GM23338 (cell line): ENCODE measurements around the gene GPRIN1. TPM values are rescaled to one million over a fixed set of nuclear protein-coding genes. Genes with fewer than 3 reads are reported as not detected.

Source experiments
- ATAC-seq: fragments of 200-7000 bp; cut with Tn5 transposase; 3 replicates; pipeline ENCODE4 v1.9.1; 2020
- DNase-seq: peaks from one replicate; pipeline ENCODE4 v3.0.0-alpha.2; 2015; ENCODE audit warnings: low spot score
- H2AFZ ChIP-seq: fragments of 200-600 bp; sonication (generic); 2 replicates; pipeline ENCODE4 v1.8.0; 2016; ENCODE audit warnings: antibody characterized with exemption, mild to moderate bottlenecking, moderate library complexity
- H3F3A ChIP-seq: fragments of 200-600 bp; sonication (generic); replicated peaks from 2 replicates; pipeline ENCODE4 v1.8.0; 2017; ENCODE audit warnings: antibody characterized with exemption, mixed run types, low read depth
- H3K27ac ChIP-seq: fragments of 200-600 bp; sonication (generic); 2 replicates; pipeline ENCODE4 v1.6.1; 2016; ENCODE audit warnings: low read depth
- H3K27me3 ChIP-seq: fragments of 200-600 bp; sonication (generic); 2 replicates; pipeline ENCODE4 v1.8.0; 2016; ENCODE audit warnings: mild to moderate bottlenecking, mixed run types, moderate library complexity; ENCODE audit not compliant: insufficient read depth
- H3K36me3 ChIP-seq: fragments of 200-600 bp; sonication (generic); 2 replicates; pipeline ENCODE4 v1.8.0; 2016; ENCODE audit warnings: mild to moderate bottlenecking; ENCODE audit not compliant: insufficient read depth
- H3K4me1 ChIP-seq: fragments of 200-600 bp; sonication (generic); 2 replicates; pipeline ENCODE4 v1.8.0; 2016; ENCODE audit warnings: mild to moderate bottlenecking, moderate library complexity; ENCODE audit not compliant: insufficient read depth
- H3K4me2 ChIP-seq: fragments of 200-600 bp; sonication (generic); 2 replicates; pipeline ENCODE4 v1.7.1; 2017; ENCODE audit warnings: mixed run types
- H3K4me3 ChIP-seq: fragments of 200-600 bp; sonication (generic); 2 replicates; pipeline ENCODE4 v1.6.1; 2016; ENCODE audit warnings: mixed run types
- H3K79me2 ChIP-seq: fragments of 200-600 bp; sonication (generic); replicated peaks from 2 replicates; pipeline ENCODE4 v1.8.0; 2017; ENCODE audit warnings: mild to moderate bottlenecking; ENCODE audit not compliant: insufficient read depth
- H3K9me2 ChIP-seq: fragments of 200-600 bp; sonication (generic); 2 replicates; pipeline ENCODE4 v1.8.0; 2017; ENCODE audit not compliant: insufficient read depth
- H4K20me1 ChIP-seq: fragments of 200-600 bp; sonication (generic); replicated peaks from 2 replicates; pipeline ENCODE4 v1.8.0; 2017; ENCODE audit warnings: mild to moderate bottlenecking; ENCODE audit not compliant: insufficient read depth
- H3K27ac Mint-ChIP-seq: 2 replicates; pipeline ENCODE4 v1.8.0; 2020; ENCODE audit warnings: inconsistent platforms, mild to moderate bottlenecking, moderate library complexity, mixed read lengths
- H3K27me3 Mint-ChIP-seq: 3 replicates; pipeline ENCODE4 v1.8.0; 2022; ENCODE audit warnings: low read depth, mild to moderate bottlenecking, moderate library complexity, mixed read lengths, inconsistent platforms; ENCODE audit not compliant: insufficient read depth, poor library complexity
- H3K36me3 Mint-ChIP-seq: 3 replicates; pipeline ENCODE4 v1.8.0; 2021; ENCODE audit warnings: low read depth, mild to moderate bottlenecking, inconsistent platforms, moderate library complexity, mixed read lengths
- H3K4me1 Mint-ChIP-seq: 3 replicates; pipeline ENCODE4 v1.8.0; 2020; ENCODE audit warnings: mild to moderate bottlenecking, inconsistent platforms, mixed read lengths
- H3K4me3 Mint-ChIP-seq: 3 replicates; pipeline ENCODE4 v1.8.0; 2021; ENCODE audit warnings: moderate library complexity, mild to moderate bottlenecking, inconsistent platforms, mixed read lengths
- H3K9me3 Mint-ChIP-seq: 3 replicates; pipeline ENCODE4 v1.8.0; 2020; ENCODE audit warnings: moderate library complexity, mild to moderate bottlenecking, inconsistent platforms, mixed read lengths
- CREB1 ChIP-seq: fragments of 250-450 bp; sonication (Bioruptor Pico); IDR thresholded peaks from 2 replicates; pipeline ENCODE4 v1.5.0; 2020; ENCODE audit warnings: low read depth, mild to moderate bottlenecking, moderate library complexity
- EZH2 ChIP-seq: fragments of 200-600 bp; sonication (generic); IDR thresholded peaks from one replicate; pipeline ENCODE4 v1.8.0; 2017; ENCODE audit warnings: antibody characterized with exemption, mild to moderate bottlenecking, low read depth; ENCODE audit not compliant: unreplicated experiment
- NANOG ChIP-seq: IDR thresholded peaks from 2 replicates; pipeline ENCODE4 v1.6.1; 2016; ENCODE audit warnings: antibody characterized with exemption, borderline replicate concordance
- POLR2AphosphoS5 ChIP-seq: IDR thresholded peaks from 2 replicates; pipeline ENCODE4 v1.6.1; 2016; ENCODE audit warnings: antibody characterized with exemption, low read depth
- ZNF331 ChIP-seq: fragments of 250-450 bp; sonication (Bioruptor Pico); IDR thresholded peaks from 2 replicates; pipeline ENCODE4 v1.5.0; 2020; ENCODE audit warnings: low read depth, mild to moderate bottlenecking, moderate library complexity
- polyA plus RNA-seq: library from polyadenylated mRNA; unstranded; fragments of >200 nt; fragmentation: Nextera tagmentation; extraction: Ambion mirVana; gene quantifications from 2 replicates; pipeline ENCODE4 v1.2.1, GENCODE V29; 2016
- total RNA-seq: library from RNA; depleted of rRNA; stranded (reverse); fragments of >200 nt; shearing (Covaris generic); gene quantifications from 2 replicates; pipeline ENCODE4 v1.2.3, GENCODE V29; 2014
- TF ChIP-seq, protein P1 (sequence below), 2 experiments: fragments of 200-600 bp in 1 of 2; sonication (generic) in 1 of 2; conservative IDR thresholded peaks; 2 replicates each; pipeline versions ENCODE4 v1.5.1 to v1.6.1; 2016 to 2017; ENCODE audit warnings: antibody characterized with exemption in 2 of 2, low read depth in 2 of 2, mild to moderate bottlenecking in 2 of 2, moderate library complexity in 1 of 2
- TF ChIP-seq, protein P2 (sequence below): IDR thresholded peaks from one replicate; pipeline ENCODE4 v1.6.1; 2018; ENCODE audit warnings: antibody characterized with exemption; ENCODE audit not compliant: unreplicated experiment

Gene GPRIN1
- total and polyA plus RNA-seq, 2 experiments from 2014 or later = 3.8 to 14.6 TPM

DNA sequence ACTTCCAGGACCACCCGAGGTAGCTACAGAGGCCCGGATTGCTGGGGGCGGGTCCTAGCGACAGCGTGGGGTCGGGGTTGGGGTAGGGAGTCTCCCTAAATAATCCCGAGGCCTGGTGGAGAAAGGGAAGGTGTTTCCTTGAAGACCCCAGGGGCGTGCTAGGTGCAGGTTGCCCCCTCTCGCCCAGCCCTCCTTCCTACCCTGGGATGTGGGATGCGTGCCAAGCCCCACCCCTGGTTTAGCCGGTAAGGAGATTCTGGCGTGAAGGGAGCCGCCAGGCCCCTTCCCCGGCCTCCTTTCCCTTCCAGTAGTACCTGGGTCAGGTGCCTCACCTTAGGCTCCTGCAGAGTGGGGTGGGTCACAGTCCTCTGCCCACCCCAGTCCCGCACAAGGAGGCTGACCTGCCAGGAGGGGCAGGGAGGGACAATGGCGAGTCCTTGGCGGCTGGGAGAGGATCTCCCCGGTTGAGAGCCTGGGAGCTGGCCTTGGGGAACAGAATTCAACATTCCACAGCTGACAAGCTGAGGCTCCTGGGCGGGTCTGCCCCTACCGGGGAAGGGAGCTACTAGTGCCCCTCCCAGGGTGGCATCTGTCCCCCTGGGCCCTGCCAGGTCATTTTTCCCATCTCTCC, 38.0 kb upstream of the GPRIN1 start:
- Mint-ChIP-seq H3K27me3 (peaks cover 7% of the 10 kb centered on the region), H3K4me3 (peak overlapping the region; percentile 91), H3K4me1 (peaks cover 48% of the 10 kb centered on the region), H3K36me3 (no peaks in the 10 kb centered on the region; the same call in 2 of the 3 replicates), H3K27ac (no peak overlapping the region), H3K9me3 (no peaks in the 10 kb centered on the region; the same call in 2 of the 3 replicates)
- no peaks in the 10 kb centered on the region for H4K20me1 ChIP-seq
- H3K36me3 ChIP-seq = no peaks in the 10 kb centered on the region
- peak overlapping the region; percentile 85; the same call in 1 of the 2 replicates for H2AFZ ChIP-seq
- peak overlapping the region; percentile 89 for H3K4me3 ChIP-seq
- TF ChIP-seq, protein P1, sequence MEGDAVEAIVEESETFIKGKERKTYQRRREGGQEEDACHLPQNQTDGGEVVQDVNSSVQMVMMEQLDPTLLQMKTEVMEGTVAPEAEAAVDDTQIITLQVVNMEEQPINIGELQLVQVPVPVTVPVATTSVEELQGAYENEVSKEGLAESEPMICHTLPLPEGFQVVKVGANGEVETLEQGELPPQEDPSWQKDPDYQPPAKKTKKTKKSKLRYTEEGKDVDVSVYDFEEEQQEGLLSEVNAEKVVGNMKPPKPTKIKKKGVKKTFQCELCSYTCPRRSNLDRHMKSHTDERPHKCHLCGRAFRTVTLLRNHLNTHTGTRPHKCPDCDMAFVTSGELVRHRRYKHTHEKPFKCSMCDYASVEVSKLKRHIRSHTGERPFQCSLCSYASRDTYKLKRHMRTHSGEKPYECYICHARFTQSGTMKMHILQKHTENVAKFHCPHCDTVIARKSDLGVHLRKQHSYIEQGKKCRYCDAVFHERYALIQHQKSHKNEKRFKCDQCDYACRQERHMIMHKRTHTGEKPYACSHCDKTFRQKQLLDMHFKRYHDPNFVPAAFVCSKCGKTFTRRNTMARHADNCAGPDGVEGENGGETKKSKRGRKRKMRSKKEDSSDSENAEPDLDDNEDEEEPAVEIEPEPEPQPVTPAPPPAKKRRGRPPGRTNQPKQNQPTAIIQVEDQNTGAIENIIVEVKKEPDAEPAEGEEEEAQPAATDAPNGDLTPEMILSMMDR (conservative IDR thresholded peaks at IDR 0.05; ENCODE audit: low read depth in 2 of 2) = no peak
- TF ChIP-seq, protein P2, sequence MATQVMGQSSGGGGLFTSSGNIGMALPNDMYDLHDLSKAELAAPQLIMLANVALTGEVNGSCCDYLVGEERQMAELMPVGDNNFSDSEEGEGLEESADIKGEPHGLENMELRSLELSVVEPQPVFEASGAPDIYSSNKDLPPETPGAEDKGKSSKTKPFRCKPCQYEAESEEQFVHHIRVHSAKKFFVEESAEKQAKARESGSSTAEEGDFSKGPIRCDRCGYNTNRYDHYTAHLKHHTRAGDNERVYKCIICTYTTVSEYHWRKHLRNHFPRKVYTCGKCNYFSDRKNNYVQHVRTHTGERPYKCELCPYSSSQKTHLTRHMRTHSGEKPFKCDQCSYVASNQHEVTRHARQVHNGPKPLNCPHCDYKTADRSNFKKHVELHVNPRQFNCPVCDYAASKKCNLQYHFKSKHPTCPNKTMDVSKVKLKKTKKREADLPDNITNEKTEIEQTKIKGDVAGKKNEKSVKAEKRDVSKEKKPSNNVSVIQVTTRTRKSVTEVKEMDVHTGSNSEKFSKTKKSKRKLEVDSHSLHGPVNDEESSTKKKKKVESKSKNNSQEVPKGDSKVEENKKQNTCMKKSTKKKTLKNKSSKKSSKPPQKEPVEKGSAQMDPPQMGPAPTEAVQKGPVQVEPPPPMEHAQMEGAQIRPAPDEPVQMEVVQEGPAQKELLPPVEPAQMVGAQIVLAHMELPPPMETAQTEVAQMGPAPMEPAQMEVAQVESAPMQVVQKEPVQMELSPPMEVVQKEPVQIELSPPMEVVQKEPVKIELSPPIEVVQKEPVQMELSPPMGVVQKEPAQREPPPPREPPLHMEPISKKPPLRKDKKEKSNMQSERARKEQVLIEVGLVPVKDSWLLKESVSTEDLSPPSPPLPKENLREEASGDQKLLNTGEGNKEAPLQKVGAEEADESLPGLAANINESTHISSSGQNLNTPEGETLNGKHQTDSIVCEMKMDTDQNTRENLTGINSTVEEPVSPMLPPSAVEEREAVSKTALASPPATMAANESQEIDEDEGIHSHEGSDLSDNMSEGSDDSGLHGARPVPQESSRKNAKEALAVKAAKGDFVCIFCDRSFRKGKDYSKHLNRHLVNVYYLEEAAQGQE = no peak
- TF ChIP-seq CREB1 (CRISPR knock-in tag) (no peak), EZH2 (no peak), NANOG (no peak), ZNF331 (no peak)
- H3K4me1 ChIP-seq = peaks cover 15% of the 10 kb centered on the region
- H3K27ac ChIP-seq = no peak overlapping the region; the same call in 1 of the 2 replicates
- H3F3A ChIP-seq = 0 out of 2 replicates have a peak, but pooled peaks cover 5% of the 10 kb centered on the region
- no peaks in the 10 kb centered on the region for H3K27me3 ChIP-seq
- peak overlapping the region; percentile 94 for H3K4me2 ChIP-seq
- ATAC-seq (peak; percentile 17), DNase-seq (peak; percentile 43)
- peaks cover 35% of the 10 kb centered on the region for H3K79me2 ChIP-seq
- H3K9me2 ChIP-seq = no peaks in the 10 kb centered on the region; the same call in 1 of the 2 replicates

DNA sequence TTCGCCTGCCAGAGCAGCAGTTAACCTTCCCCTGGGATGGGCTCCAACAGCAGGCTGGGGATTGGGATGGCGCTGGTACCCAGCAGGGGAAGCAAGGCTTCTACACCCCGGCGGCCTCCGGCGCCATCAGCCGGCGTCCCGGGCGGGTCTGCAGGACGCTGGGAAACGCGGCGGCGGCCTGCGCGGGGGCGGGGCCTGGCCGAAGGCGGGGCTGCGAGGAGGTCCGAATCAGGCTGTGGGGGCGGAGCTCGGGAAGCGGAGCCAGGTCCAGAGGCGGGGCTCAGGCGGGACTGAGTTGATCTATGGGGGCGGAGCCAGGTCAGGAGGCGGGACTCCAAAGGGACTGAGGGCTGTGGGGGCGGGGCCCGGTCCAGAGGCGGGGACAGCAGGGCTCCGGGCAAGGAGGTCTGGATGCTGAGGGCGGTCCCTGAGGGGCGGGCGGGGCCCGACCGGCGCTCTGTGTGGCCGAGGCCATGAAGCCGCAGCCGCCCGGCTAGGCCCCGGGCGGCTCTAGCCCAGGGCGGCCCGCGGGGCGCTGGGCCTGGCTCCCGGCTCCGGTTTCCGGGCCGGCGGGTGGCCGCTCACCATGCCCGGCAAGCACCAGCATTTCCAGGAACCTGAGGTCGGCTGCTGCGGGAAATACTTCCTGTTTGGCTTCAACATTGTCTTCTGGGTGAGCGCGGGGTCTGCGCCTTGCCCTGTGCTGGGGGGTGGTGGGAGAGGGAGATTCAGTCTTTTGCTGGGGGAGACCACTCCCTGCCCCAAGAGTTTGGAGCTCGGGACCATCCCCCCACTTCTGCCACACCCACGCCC, 37.3 kb upstream of the GPRIN1 start, which contains the start of gene TSPAN17:
Gene TSPAN17 (plus strand): TSS at position 455 of the 813 bp plus-strand sequence. CDS start 132 bp downstream, at position 587.
- H3K79me2 ChIP-seq = peaks cover 35% of the 10 kb centered on the region
- no peaks in the 10 kb centered on the region for H3K27me3 ChIP-seq
- peaks cover 15% of the 10 kb centered on the region for H3K4me1 ChIP-seq
- H4K20me1 ChIP-seq = no peaks in the 10 kb centered on the region
- H3K4me1 Mint-ChIP-seq = peaks cover 53% of the 10 kb centered on the region
- H3K4me3 Mint-ChIP-seq = peak within 1 kb of the TSS; percentile 91
- no peaks in the 10 kb centered on the region; the same call in 1 of the 2 replicates for H3K9me2 ChIP-seq
- H3F3A ChIP-seq = 0 out of 2 replicates have a peak, but pooled peaks cover 5% of the 10 kb centered on the region
- DNase-seq (peak; percentile 100), ATAC-seq (peak; percentile 87)
- H3K27me3 Mint-ChIP-seq = peaks cover 7% of the 10 kb centered on the region
- H3K27ac ChIP-seq = peak within 1 kb of the TSS; percentile 28; the same call in 1 of the 2 replicates
- no peaks in the 10 kb centered on the region for H3K36me3 ChIP-seq
- H3K36me3 Mint-ChIP-seq = no peaks in the 10 kb centered on the region; the same call in 2 of the 3 replicates
- H3K9me3 Mint-ChIP-seq = no peaks in the 10 kb centered on the region; the same call in 2 of the 3 replicates
- H3K27ac Mint-ChIP-seq = peak within 1 kb of the TSS; percentile 93
- peak within 1 kb of the TSS; percentile 89 for H3K4me3 ChIP-seq
- H2AFZ ChIP-seq = peak within 1 kb of the TSS; percentile 93
- H3K4me2 ChIP-seq = peak within 1 kb of the TSS; percentile 94
- peak; percentile 95 for TF ChIP-seq POLR2AphosphoS5
